RWPE2 (cell line): Measurements from ENCODE around the gene DUSP15.

ENCODE experiments used
- ATAC-seq: fragments of 200-7000 bp; cut with Tn5 transposase; 3 replicates; pipeline ENCODE4 v1.9.1; 2021; ENCODE audit warnings: low read depth
- DNase-seq: peaks from one replicate; pipeline ENCODE4 v3.0.0-alpha.2; 2020; ENCODE audit warnings: low spot score
- H3K27ac ChIP-seq: fragments of 450-650 bp; 2 replicates; pipeline ENCODE4 v1.5.1; 2017; ENCODE audit warnings: mild to moderate bottlenecking; ENCODE audit not compliant: poor library complexity, severe bottlenecking
- H3K27me3 ChIP-seq: fragments of 250-450 bp; sonication (Bioruptor Pico); 2 replicates; pipeline ENCODE4 v1.5.1; 2021; ENCODE audit warnings: mild to moderate bottlenecking, moderate library complexity; ENCODE audit not compliant: insufficient read depth, poor library complexity, severe bottlenecking
- H3K36me3 ChIP-seq: fragments of 250-450 bp; sonication (Bioruptor Pico); 2 replicates; pipeline ENCODE4 v1.5.1; 2020; ENCODE audit warnings: low read depth, mild to moderate bottlenecking, moderate library complexity
- H3K4me1 ChIP-seq: fragments of 250-450 bp; sonication (Bioruptor Pico); 2 replicates; pipeline ENCODE4 v1.5.1; 2021; ENCODE audit warnings: mild to moderate bottlenecking, moderate library complexity; ENCODE audit not compliant: insufficient read depth, poor library complexity, severe bottlenecking
- H3K4me3 ChIP-seq: fragments of 250-450 bp; sonication (Bioruptor Pico); 2 replicates; pipeline ENCODE4 v1.5.1; 2021; ENCODE audit warnings: mild to moderate bottlenecking, moderate library complexity; ENCODE audit not compliant: severe bottlenecking
- H3K9me3 ChIP-seq: fragments of 250-450 bp; sonication (Bioruptor Pico); 2 replicates; pipeline ENCODE4 v1.5.1; 2021; ENCODE audit warnings: mild to moderate bottlenecking, moderate library complexity; ENCODE audit not compliant: severe bottlenecking
- CTCF ChIP-seq: fragments of 450-650 bp; IDR thresholded peaks from one replicate; pipeline ENCODE4 v1.5.1; 2017; ENCODE audit warnings: mild to moderate bottlenecking, moderate library complexity; ENCODE audit not compliant: poor library complexity, severe bottlenecking

Gene DUSP15

GRCh38 chr20:31868853-31869672, 1.3 kb downstream of the DUSP15 start:
- no peaks in the 10 kb centered on the region for H3K9me3 ChIP-seq
- H3K36me3 ChIP-seq, result no peaks in the 10 kb centered on the region
- DNase-seq (no peak), ATAC-seq (no peak)
- peaks cover 40% of the 10 kb centered on the region for H3K27me3 ChIP-seq
- no peak for TF ChIP-seq CTCF
- no peak overlapping the region for H3K27ac ChIP-seq
- H3K4me1 ChIP-seq, result no peaks in the 10 kb centered on the region
- H3K4me3 ChIP-seq, result peak overlapping the region; percentile 36

- H3K4me1 ChIP-seq, result no peaks in the 10 kb centered on the region
- ATAC-seq (no peak), DNase-seq (no peak)
- H3K36me3 ChIP-seq, result no peaks in the 10 kb centered on the region
- H3K9me3 ChIP-seq, result no peaks in the 10 kb centered on the region
- peaks cover 33% of the 10 kb centered on the region for H3K27me3 ChIP-seq
- no peak for TF ChIP-seq CTCF
- H3K27ac ChIP-seq, result no peak overlapping the region
- no peak overlapping the region for H3K4me3 ChIP-seq
Measured at GRCh38 chr20:31866221-31866620, 4.1 kb downstream of the DUSP15 start.

- peaks cover 35% of the 10 kb centered on the region for H3K27me3 ChIP-seq
- no peaks in the 10 kb centered on the region for H3K9me3 ChIP-seq
- H3K4me3 ChIP-seq, result no peak overlapping the region
- no peak for TF ChIP-seq CTCF
- ATAC-seq, result no peak
- no peaks in the 10 kb centered on the region for H3K4me1 ChIP-seq
- H3K36me3 ChIP-seq, result no peaks in the 10 kb centered on the region
- DNase-seq, result peak; percentile 79
- no peak overlapping the region for H3K27ac ChIP-seq
Measured at GRCh38 chr20:31864521-31865400, 5.6 kb downstream of the DUSP15 start.

GRCh38 chr20:31863296-31864085, 6.8 kb downstream of the DUSP15 start:
- Histone ChIP-seq H3K27me3 (peaks cover 35% of the 10 kb centered on the region), H3K9me3 (no peaks in the 10 kb centered on the region), H3K36me3 (no peaks in the 10 kb centered on the region), H3K4me1 (no peaks in the 10 kb centered on the region), H3K4me3 (no peak overlapping the region), H3K27ac (no peak overlapping the region)
- no peak for ATAC-seq
- TF ChIP-seq CTCF, result no peak
- peak; percentile 65 for DNase-seq
